ENCODE measurements around the gene PTPN18.

GRCh38 chr2:130354139-130354428 lies 1.8 kb upstream of the PTPN18 start:
- no peak for TF ChIP-seq CTCF (IDR thresholded peaks at IDR 0.05; ENCODE audit: insufficient read depth, low read depth, low read length)
- no peak for TF ChIP-seq EZH2 (IDR thresholded peaks at IDR 0.05; ENCODE audit: insufficient read depth, low read length)

All from astrocyte (in vitro differentiated cells and primary cell).